Adrenal gland (tissue), 5 donors: ENCODE data around the gene DBR1.

ENCODE experiments used
- CTCF ChIP-seq, 6 experiments: fragments of 450-650 bp in 4 of 6; fragments of 200-600 bp in 2 of 6; sonication (generic) in 1 of 6; IDR thresholded peaks; 1 replicate in 5 of 6; 2 replicates in 1 of 6; pipeline versions ENCODE4 v1.5.1 to v1.8.0; 2016 to 2021; ENCODE audit warnings: antibody characterized with exemption in 6 of 6, mild to moderate bottlenecking in 2 of 6, moderate library complexity in 1 of 6
- POLR2A ChIP-seq, 2 donors: fragments of 450-650 bp; IDR thresholded peaks; one replicate each; pipeline ENCODE4 v1.6.1; 2017; ENCODE audit warnings: antibody characterized with exemption in 2 of 2, mild to moderate bottlenecking in 2 of 2, moderate library complexity in 1 of 2
- donor health status: DM: no; HTN: no; CAD: no.

GRCh38 chr3:138197058-138197457 is 22.3 kb upstream of the DBR1 start:
- TF ChIP-seq POLR2A (IDR thresholded peaks at IDR 0.05) (no peak), CTCF (IDR thresholded peaks at IDR 0.05) (no peak)
